Measurements from ENCODE around the gene POU2AF1.

GRCh38 chr11:111320728-111321568 is 58.1 kb downstream of the POU2AF1 start:
- TF ChIP-seq POLR2AphosphoS5 (IDR thresholded peaks at IDR 0.05): no peak
- no peak for TF ChIP-seq POLR2A (IDR thresholded peaks at IDR 0.05)
